NCI-H2029 (cell line): ENCODE measurements around the gene TMEM171.

ENCODE experiments used
- DNase-seq: peaks from one replicate; lab custom pipeline; 2025; lab: John Stamatoyannopoulos, UW

Gene TMEM171

DNA sequence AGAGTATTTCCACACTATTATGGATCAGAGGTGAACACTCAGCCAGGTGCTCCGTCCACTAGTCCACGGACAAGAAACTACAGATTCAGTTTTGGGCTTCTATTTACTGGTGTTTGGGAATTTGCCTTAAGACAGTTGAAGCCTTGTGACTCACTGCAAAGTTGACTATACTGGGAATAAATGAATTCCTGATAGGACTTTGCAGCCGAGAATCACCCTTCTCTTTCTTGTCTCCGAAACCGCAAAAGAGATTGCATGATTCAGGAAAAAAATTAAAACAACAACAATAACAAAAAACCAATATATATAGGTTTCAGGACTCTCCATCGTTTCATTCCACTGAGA lies 716 bp downstream of the TMEM171 start:
- no peak for DNase-seq

DNA sequence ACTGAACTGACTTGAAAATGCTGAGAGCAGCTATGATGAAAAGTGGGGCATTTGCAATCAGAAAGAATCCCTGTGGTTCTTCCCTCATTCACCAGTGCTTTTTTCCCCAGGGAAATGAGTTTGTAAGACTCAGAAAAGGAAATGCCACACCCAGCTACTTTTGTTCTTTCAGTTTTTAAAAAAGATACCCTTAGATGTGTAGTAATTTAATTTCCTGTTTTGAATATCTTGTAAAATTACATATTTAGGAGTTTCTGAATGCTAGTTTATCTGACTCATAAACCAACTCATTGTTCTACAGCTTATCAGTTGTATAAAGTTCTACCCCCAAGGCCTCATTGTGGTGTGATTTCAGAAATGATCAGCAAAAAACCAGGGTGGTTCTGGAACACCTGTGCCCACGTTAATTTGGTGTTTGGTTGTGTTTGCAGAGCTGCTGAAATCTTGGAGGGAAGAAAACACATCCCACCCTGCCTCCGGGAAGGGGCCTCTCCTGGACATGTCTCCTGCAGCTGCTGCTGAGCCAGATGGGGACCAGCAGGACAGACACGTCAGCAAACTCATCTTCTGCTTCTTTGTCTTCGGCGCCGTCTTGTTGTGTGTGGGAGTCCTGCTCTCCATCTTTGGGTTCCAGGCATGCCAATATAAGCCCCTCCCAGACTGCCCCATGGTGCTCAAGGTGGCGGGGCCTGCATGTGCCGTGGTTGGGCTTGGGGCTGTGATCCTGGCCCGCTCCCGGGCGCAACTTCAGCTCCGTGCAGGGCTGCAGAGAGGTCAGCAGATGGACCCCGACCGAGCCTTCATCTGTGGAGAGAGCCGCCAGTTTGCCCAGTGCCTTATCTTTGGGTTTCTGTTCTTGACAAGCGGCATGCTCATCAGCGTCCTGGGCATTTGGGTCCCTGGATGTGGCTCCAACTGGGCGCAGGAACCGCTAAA lies 2.8 kb downstream of the TMEM171 start:
- no peak for DNase-seq

DNA sequence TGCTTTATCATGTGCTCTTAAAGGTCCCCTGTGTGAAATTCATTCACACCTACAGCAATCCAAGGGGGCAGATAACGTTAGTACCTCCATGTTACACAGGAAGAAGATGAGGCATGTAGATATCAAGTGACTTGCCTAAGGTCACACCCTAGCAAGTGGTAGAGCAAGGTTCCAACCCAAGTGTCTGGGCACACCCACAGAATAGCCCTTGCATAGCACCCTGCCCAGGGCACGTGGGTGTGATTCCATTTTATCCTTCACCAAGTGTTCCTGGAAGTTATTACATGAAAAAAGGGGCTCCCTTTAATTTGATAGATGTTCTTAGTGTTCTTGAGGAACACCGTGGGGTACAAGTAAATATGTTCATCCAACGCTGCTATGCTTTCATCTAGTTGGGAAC lies 4.9 kb downstream of the TMEM171 start:
- DNase-seq = no peak

DNA sequence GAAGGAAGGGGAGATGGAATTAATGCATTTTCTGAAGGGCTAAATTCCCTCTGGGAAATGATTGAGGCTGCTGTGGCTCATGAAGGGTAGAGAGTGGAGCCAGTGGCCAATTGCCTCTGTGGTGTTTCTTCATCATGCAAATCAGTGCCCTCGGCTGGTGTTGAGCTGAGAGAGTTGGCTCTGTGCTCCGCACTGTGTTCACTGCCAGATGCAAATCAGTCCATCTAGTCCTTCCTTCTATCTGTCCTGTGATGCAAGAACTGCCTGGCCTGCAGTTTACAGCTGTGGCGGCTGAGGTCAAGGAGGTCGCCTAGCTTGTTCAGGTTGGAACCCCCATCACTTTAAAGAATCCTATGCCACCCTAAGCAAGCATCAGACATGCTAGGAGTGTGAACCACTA lies 6.0 kb downstream of the TMEM171 start:
- no peak for DNase-seq

DNA sequence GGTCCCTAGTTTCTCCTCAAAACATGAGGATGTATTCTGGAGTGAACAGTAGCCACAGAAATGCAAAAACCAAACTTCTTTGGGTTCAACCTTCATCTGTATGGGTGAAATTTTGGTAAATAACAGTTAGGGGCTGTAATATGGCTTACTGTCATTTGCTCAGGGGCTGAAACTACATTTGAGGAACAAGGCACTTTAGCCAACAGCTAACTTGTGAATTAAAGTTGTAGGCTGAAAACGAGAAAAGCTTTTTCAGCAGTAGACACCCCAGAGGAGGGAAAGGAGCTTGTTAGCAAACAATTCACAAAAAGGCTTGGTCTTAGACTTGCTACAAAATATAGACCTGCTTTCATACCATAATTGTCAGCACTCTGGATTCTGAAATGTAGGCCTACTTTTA lies 6.6 kb downstream of the TMEM171 start:
- DNase-seq = no peak

DNA sequence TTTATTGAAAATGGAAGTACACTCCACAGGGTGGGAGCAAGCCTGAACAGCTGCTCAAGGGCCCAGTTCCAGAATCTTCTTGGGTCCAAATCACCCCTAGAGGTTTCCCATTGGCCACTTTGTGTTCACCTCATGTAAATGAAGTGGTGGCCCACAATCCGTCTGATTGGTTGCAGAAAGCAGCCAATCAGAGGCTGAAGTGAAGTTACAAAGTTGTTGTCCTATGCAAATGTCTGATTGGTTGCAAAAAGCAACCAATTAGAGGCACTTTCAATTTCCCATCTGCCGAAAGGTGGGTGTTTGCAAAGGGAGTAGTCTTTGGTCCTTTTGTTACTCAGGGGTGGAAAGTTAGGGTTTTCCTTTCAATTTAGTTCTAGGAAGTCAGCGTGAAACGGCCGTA lies 8.8 kb downstream of the TMEM171 start:
- DNase-seq = no peak

DNA sequence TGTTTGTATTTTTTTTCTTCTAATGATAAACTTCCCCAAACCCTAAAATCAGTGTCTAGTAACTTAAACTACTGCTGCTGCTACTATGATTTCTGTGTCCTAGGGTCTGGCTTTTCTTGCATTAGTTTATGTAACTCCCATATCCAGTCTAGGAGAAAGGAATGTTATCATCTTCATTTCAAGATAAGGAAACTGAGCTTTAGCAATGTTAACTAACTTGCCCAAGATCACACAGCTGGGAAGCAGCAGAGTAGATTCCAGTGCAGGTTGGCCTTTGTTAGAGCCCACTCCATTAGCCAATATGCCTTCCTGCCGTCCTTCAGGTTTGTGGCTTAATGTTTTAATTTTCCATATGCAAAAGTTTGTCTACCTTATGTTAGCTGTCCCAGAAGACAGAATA lies 10.4 kb downstream of the TMEM171 start:
- DNase-seq = no peak

DNA sequence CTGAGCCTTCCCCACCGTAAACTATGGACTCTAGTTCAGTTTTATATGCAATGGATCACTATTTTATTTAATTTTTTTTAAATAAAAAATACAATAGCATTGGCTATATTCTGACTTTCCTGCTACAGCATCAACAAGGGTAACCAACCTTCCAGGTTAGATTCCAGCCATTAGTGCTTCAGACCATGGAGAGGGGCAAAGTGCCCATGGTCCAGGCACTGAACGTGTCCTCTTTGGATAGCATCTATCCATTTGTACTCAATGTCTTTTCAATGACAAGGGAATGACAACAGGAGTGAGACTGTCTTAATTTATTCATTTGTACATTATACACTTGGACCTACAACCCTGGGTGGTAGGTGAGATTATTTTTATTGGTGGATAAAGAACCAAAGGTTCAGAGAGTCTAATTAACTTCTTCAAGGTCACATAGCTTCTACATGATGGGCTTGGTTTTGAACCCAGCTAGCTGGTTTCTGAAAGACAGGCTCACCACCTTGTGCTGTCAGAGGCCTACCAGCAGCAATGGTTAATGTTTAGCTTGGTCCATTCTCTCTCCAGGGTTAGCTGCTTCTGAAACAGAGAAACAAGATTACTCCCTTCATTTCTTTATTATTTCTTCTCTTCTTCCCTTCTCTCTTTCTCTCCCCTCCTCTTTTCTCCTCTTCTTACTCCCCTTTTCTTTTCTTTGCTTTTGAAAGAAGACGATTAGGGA lies 11.5 kb downstream of the TMEM171 start:
- DNase-seq = no peak

DNA sequence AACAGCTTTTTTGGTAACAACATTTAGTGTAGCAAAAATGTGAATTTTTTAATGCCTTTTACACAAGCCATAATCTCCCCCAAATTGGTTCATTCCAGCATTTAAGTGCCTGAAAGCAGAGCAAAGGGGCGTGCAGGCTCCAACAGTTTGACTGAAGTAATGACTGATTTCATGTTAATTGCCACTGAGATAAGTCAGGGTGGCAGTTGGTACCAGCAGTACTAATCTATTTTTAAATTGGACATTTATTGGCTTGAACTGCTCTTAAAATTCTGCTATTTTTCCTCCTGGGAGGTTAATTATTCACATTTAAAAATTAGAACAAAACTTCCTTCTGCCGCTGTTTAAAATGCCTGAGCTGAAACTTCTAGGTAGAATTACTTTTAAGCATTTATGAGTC lies 12.4 kb downstream of the TMEM171 start:
- DNase-seq = no peak

DNA sequence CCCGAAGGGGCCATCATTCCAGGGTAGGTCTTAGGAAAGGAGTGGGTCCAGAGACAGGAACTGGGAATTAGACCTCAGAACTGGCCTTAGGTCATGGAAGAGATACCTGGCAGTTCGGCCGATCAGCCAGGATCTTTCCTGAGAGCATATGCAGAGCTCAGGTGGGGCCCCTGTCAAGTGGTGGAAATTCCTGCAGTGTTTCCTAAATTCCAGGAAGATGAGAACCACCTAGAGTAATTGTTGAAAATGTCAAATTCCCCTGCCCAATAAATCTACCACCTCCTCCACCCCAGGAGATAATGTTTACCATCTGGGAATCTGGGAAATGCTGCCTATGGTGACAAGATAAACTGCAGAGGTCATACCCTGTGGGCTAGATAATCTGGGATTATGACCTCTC lies 14.6 kb downstream of the TMEM171 start:
- no peak for DNase-seq

DNA sequence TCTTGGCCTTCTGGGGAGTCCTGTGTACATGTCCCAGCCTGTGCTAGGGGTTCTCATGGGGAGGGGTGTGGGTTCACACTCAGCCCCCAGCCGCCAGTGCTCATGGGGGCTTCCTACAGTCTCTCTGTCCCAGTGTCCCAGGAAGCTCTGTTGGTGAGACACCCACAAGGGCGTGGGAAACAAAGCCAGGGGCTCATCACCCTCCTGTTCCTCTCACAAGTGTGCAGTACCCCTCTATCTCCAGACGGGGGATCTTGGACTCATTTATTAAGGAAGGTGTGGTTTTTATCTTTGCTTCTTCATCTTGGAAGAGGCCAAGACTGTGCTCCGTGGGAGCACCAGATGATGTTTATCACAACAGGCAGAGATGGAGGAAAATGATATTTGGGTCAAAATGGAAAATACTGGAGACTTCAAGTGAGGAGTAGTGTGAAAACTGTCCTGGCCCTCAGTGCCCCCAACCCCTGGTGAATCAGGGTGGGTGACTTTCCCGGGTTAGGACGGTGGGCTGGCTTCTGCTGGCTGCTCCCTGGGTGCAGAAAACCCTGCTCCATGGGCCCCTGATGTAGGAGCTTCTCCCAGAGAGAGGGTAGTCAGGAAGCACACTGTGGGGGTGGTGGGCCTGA lies 15.2 kb downstream of the TMEM171 start:
- no peak for DNase-seq

DNA sequence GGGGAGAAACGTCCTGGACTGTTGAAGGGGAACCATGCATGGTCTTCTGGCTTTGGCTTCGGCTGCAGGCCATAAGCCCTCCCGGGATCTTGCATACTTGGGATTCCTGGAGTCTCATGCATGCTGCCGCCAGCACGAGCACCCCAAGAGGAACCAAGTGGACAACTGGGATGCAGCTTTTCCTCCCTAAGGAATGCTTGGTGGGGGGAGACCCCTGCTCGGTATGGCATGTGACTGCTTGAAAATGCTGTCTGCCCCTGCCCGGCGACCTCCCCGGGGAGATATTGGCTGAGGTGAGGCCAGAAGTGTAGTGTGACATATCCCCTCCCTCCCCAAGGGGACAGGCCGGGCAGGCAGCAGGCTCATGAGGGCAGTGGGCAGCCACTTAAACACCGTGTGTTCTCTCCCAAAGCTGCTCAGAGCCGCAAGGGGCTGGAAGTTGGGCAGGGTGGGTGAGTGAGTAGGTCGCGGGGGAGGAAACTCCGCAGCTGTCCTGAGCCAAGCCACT lies 15.7 kb downstream of the TMEM171 start:
- no peak for DNase-seq

DNA sequence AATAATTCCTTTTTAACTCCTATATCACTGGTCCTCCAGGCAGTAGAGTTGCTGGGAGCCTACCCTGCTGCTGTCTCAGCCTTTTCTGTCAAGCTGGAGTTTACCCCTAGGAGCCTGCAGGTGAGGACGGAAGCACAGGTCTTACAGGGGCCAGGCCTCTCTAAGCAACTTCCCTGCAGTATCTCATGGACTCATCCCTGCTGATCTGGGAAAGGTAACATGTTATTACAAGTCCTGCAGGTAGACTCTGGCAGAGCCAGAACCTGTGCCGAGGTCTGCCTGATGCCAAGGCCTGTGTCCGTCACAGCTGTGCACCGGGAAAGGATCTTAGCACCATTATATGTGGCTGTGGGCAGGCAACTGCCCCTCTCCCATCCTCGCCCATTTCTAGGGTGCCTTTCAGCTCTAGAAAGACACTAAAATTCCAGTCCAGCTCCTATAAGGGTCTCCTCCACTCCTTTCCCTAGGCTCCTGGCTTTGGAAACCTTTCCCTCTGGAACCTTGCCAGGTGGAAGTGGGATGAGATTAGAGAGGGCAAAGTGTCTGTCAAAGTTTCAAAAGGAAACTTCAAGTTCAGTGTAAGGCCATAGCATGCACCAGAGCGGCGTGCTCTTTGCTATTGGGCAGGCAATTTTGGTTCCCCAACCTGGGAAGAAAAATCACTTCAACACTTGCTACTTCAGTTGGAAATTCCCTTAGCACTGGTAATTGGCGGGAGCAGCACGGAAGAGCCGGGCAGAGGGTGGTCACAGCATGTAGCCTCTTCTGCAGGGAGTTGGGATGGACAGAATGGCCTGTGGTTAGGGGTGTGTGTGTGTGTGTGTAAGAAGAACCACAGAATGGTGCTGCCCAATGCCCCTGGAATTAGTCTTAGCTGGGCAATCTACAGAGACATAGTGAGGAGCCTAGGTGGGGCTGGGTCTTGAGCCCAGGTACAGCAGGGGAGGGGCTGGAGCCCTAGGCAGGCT lies 17.5 kb downstream of the TMEM171 start:
- no peak for DNase-seq

DNA sequence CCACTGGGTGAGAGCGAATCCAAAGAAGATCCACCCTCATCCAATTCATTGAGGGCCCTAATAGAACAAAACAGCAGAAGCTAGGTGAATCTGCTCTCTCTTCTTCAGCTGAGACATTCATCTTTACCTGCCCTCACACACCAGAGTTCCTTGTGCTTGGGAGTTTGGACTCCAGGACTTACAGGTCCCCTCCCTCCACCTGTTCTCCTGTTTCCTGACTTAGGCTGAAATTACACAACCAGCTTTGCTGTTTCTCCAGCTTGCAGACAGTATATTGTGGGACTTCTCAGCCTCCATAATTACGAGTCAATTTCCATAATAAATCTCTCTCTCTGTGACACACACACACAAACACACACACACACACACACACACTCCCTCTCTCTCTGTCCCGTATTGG lies 19.1 kb downstream of the TMEM171 start:
- no peak for DNase-seq

DNA sequence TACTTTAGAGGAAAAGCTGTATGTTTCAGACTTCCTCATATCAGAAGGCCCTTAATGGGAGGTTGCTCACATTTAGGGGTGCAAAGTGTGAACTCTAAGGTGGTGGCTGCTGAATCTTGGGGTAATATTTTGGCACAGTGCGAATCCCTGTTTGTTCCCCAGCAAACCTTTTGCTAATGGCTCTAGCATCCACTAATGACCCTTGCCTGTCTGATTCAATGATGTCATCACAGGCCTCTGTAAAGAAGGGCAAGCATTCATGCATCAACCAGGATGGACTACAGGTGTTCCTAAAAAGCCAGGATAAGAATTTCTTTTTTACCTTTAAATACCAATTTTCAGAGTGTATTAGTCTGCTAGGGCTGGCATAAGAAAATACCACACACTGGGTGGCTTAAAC lies 20.4 kb downstream of the TMEM171 start:
- DNase-seq = no peak

DNA sequence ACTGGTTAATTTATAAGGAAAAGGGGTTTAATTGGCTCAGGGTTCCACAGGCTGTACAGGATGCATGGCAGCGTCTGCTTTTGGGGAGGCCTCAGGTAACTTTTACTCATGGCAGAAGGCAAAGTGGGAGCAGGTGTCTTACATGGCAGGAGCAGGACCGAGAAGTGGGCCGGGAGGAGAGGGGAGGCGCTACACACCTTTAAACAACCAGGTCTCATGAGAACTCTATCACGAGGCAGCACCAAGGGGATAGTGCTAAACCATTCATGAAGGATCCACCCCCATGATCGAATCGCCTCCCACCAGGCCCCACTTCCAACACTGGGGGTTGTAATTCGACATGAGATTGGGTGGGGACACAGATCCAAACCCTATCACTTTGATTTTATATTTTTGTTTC lies 21.7 kb downstream of the TMEM171 start:
- no peak for DNase-seq

DNA sequence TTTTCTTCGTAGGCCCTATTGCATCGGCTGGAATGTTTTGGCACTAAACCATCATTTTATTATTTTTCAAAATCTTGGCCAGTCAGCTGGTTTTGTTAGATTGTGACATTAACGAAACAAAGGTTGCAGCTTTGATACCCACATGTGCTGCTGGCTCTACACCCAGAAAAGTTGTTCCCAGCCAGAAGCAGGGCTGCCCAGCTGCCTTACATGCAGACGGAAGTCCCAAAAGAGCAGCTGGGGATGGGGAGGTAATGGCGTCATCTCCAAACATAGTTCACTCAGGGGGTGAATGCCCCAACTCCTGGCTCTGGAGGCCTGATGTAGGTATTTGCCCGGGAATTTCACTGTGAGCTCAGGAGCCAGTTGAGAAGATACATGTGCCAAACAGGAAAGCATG lies 23.3 kb downstream of the TMEM171 start:
- no peak for DNase-seq

DNA sequence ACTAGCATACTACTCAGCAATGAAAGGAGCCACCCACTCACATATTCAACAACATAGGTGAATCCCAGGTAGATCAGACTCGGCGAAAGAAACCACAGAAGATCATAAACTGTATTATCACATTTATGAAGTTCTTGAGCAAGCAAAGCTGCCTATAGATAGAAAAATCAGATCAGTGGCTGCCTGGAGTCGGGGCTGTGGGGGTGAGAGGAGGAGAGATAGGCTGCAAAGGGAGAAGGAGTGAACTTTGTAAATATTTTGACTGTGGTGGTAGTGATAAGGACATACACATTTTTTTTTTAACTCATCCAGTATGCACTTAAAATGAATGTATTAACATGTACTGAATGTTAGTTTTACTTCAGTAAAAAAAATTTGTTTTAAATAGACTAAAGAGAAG lies 29.2 kb downstream of the TMEM171 start:
- DNase-seq = no peak

DNA sequence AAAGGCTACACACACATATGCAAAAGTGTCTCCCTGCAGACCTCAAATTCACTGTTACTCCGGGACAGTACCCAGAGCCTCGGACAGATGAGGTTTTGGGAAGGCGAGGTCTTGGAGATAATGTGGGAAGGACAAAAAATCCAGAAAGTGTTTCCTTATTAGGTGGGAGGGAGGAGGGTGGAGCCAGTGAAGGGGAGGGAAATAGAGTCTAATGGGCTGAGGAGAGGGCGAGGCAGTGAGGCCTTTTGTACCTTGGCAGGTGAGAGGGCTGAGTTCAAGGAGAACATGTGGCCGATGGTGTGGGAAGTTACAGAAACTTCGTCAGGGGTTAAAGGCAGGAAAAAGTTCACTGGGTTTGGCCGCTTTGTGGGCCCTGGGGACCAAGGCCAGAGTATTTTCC lies 30.5 kb downstream of the TMEM171 start:
- no peak for DNase-seq

DNA sequence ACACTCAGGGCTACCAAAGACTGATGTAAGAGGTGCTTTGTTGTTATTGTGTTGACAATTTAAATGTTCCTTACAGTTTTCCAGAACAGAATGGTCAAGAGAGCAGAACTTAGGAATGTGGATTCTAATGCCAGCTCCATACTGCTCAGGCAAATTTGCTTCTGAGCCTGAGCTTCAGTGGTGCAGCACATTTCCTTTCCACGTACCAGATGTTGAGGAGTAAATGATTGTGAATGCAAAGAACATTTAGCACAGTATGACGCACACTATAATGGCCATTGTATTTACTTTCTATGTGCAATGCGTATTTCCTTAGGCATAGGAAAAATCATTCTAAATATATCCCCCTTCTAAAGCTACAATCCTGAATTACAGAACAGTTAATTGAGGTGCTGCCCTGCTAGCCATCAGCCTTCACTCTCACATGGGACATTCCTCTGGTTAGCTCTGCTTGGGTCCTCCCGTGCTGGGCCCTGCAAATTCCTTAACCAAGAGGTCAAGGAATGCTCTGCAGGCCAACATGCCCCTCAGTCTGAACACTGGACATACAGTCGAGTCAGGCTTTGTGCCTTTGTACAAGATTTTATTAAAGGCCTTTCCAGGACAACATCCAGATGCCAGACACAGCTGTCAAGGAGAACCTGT lies 31.5 kb downstream of the TMEM171 start:
- DNase-seq = no peak
